ENCODE data around the gene PDE6A. TPM values are rescaled to one million over a fixed set of nuclear protein-coding genes. Genes with fewer than 3 reads are reported as not detected.

PDE6A gene
- total RNA-seq, 1 donor from 2014 or later = not detected

GRCh38 chr5:149820012-149820411 is 124.6 kb downstream of the PDE6A start:
- no peak for DNase-seq (ENCODE audit: low spot score)

GRCh38 chr5:149818116-149818515 is 126.5 kb downstream of the PDE6A start:
- DNase-seq (ENCODE audit: low spot score) = no peak

GRCh38 chr5:149817539-149818060 is 127.0 kb downstream of the PDE6A start:
- DNase-seq (ENCODE audit: low spot score) = no peak

GRCh38 chr5:149816661-149817060 is 127.9 kb downstream of the PDE6A start:
- no peak for DNase-seq (ENCODE audit: low spot score)

GRCh38 chr5:149811453-149811852 is 133.1 kb downstream of the PDE6A start:
- no peak for DNase-seq (ENCODE audit: low spot score)

- no peak for DNase-seq (ENCODE audit: low spot score)
Observed at GRCh38 chr5:149810856-149811255, 133.7 kb downstream of the PDE6A start.

GRCh38 chr5:149809931-149810691 is 134.5 kb downstream of the PDE6A start:
- DNase-seq (ENCODE audit: low spot score) = no peak

GRCh38 chr5:149808264-149808982 is 136.2 kb downstream of the PDE6A start:
- no peak for DNase-seq (ENCODE audit: low spot score)

Other genes starting within 250 kb of the PDE6A start
- 11.5 TPM for gene PPARGC1B, start 214.5 kb downstream of the PDE6A start, total RNA-seq
- 13.1 TPM for gene SLC26A2, start 16.0 kb upstream of the PDE6A start, total RNA-seq
- 4.7 TPM for gene TIGD6, start 55.9 kb upstream of the PDE6A start, total RNA-seq
- 30.6 TPM for gene HMGXB3, start 55.9 kb upstream of the PDE6A start, total RNA-seq
- gene CSF1R, start 141.8 kb upstream of the PDE6A start, total RNA-seq = 58.6 TPM
- 201 TPM for gene PDGFRB, start 211.1 kb upstream of the PDE6A start, total RNA-seq
- 0.35 TPM for gene CDX1, start 222.0 kb upstream of the PDE6A start, total RNA-seq
- not detected for gene SLC6A7, start 245.3 kb upstream of the PDE6A start, total RNA-seq